Subcutaneous abdominal adipose tissue (tissue), 5 donors: ENCODE data around the gene PLCG2.
"Not testable (repeated sequence)": the region's sequence is repeated elsewhere in the genome, so short reads cannot be mapped to it uniquely, and the experiment has no call there.

Source experiments
- H3K27ac ChIP-seq: one replicate; pipeline ENCODE4 v1.7.0; 2013; ENCODE audit warnings: low read depth, mild to moderate bottlenecking, inconsistent platforms, low read length, moderate library complexity
- H3K27me3 ChIP-seq, 5 donors: one replicate each; pipeline ENCODE4 v1.7.0; 2013; ENCODE audit warnings: low read length in 5 of 5, inconsistent platforms in 1 of 5; ENCODE audit not compliant: control insufficient read depth in 5 of 5, insufficient read depth in 4 of 5
- H3K36me3 ChIP-seq, 5 donors: one replicate each; pipeline ENCODE4 v1.7.0; 2013; ENCODE audit warnings: low read length in 5 of 5; ENCODE audit not compliant: control insufficient read depth in 5 of 5, insufficient read depth in 5 of 5
- H3K4me1 ChIP-seq, 5 donors: one replicate each; pipeline ENCODE4 v1.7.0; 2013; ENCODE audit warnings: low read length in 5 of 5, mild to moderate bottlenecking in 3 of 5, moderate library complexity in 1 of 5; ENCODE audit not compliant: control insufficient read depth in 5 of 5, insufficient read depth in 5 of 5
- H3K4me3 ChIP-seq, 5 donors: one replicate each; pipeline ENCODE4 v1.7.0; 2013; ENCODE audit warnings: low read length in 5 of 5, low read depth in 1 of 5
- H3K9ac ChIP-seq, 5 donors: one replicate each; pipeline ENCODE4 v1.7.0; 2013; ENCODE audit warnings: low read length in 5 of 5, mild to moderate bottlenecking in 4 of 5, moderate library complexity in 3 of 5
- H3K9me3 ChIP-seq, 5 donors: one replicate each; pipeline ENCODE4 v1.7.0; 2013; ENCODE audit warnings: low read length in 5 of 5; ENCODE audit not compliant: control insufficient read depth in 5 of 5
- donor health status: healthy.
- donor health status: healthy.
- donor health status: healthy.
- donor health status: healthy.
- donor health status: healthy.

The PLCG2 gene

DNA sequence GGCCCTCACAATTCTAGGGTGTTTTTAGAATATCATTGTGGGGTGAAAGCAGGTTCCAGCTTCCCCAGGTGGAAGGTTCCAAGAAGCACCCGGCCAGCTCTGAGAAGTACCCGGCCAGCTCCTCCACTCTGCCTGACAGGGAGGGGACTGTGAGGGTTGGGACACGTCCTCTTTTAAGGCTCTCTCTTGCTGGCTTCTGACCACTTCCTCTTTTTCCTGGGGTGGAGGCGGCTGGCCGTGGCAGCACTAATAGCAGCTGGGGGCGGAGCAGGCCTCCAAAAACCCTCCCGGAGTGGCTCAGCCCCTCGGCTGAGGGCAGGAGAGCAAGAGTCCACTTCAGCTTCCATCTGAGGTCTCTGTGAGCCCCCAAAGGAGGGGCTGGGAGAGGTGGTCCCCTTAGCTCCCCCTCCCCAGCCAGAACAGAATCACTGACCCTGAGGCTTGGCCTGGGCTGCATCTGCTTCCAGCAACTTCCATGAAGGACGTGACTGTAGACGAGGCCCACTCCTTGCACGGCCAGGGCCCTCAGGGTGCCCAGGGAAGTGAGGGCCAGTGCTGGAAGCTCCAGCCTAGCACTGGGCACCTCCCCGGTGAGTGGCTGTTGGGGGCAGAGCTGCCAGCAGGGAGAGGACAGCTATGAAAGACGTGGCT, 26.7 kb upstream of the PLCG2 start:
- no peaks in the 10 kb centered on the region for H3K36me3 ChIP-seq
- no peak overlapping the region for H3K4me3 ChIP-seq
- H3K9me3 ChIP-seq: no peaks in the 10 kb centered on the region
- peaks cover 0 to 4% (median 0%) of the 10 kb centered on the region in 5 donors for H3K27me3 ChIP-seq
- H3K9ac ChIP-seq: peak overlapping the region in 2 of 5 donors; percentile 17 to 23
- H3K27ac ChIP-seq: no peak overlapping the region
- peaks cover 0 to 24% (median 18%) of the 10 kb centered on the region in 5 donors for H3K4me1 ChIP-seq

DNA sequence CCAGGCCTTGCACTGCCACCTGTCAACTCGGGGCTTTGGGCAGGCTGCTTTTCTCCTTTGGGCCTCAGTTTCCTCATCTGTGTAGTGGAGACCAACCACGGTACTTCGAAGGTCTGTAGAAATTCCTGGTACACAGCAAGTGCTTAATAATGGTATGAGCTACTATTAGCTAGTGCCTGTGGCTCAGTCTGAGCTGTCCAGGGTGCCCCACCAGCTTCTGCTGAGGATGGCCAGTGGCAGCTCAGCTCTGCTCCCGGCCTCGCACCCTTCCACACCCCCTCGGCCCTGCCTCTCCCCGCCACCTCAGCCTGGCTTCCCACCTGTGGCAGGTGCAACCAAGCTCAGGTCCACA, 26.2 kb upstream of the PLCG2 start:
- Histone ChIP-seq H3K4me3 (no peak overlapping the region), H3K36me3 (no peaks in the 10 kb centered on the region), H3K27ac (no peak overlapping the region), H3K9me3 (no peaks in the 10 kb centered on the region), H3K9ac (peak overlapping the region in 2 of 5 donors; percentile 17 to 23), H3K4me1 (peaks cover 0 to 24% (median 18%) of the 10 kb centered on the region in 5 donors), H3K27me3 (peaks cover 0 to 4% (median 0%) of the 10 kb centered on the region in 5 donors)

GRCh38 chr16:81754858-81755257, 24.2 kb upstream of the PLCG2 start:
- Histone ChIP-seq H3K9ac (no peak overlapping the region), H3K27ac (no peak overlapping the region), H3K36me3 (no peaks in the 10 kb centered on the region), H3K4me1 (peaks cover 0 to 24% (median 18%) of the 10 kb centered on the region in 5 donors), H3K4me3 (no peak overlapping the region), H3K9me3 (peaks cover 0 to 3% (median 0%) of the 10 kb centered on the region in 5 donors), H3K27me3 (peaks cover 0 to 4% (median 0%) of the 10 kb centered on the region in 5 donors)

DNA sequence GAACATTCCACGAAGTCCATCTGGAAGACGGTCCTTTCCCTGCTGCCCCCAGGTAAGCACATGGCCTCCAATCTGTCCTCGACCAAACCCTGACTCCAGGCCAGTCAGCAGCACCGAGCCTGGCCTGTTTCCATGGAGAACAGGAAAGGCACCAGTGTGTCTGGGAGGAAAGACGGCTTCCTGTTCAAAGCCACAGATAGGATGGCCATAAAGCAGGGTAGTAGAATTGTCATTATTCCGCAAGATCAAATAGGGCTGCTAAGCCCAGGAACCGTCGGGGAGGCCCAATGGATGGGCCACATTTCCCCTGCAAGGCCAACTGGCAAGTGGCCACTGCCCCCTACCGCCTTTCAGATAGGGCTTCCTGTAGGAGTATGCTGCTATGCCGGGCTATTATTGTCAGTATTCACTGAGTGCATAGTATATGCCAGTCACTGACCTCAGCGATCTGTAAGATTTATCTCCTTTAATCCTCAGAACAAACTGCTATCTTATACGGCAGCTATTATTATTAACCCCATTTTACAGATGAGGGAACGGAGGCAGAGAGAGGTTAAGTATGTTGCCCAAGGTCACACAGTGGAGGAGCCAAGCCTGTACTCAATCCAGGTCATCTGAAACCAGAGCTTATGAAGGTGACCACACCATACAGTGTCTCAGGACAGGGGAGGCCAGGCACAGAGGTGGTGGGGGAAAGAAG, 23.0 kb upstream of the PLCG2 start:
- H3K4me3 ChIP-seq: no peak overlapping the region
- H3K4me1 ChIP-seq: peaks cover 0 to 24% (median 18%) of the 10 kb centered on the region in 5 donors
- H3K27ac ChIP-seq: peak overlapping the region; percentile 3
- peaks cover 0 to 4% (median 0%) of the 10 kb centered on the region in 5 donors for H3K27me3 ChIP-seq
- no peak overlapping the region for H3K9ac ChIP-seq
- no peaks in the 10 kb centered on the region for H3K36me3 ChIP-seq
- peaks cover 0 to 3% (median 0%) of the 10 kb centered on the region in 5 donors for H3K9me3 ChIP-seq

DNA sequence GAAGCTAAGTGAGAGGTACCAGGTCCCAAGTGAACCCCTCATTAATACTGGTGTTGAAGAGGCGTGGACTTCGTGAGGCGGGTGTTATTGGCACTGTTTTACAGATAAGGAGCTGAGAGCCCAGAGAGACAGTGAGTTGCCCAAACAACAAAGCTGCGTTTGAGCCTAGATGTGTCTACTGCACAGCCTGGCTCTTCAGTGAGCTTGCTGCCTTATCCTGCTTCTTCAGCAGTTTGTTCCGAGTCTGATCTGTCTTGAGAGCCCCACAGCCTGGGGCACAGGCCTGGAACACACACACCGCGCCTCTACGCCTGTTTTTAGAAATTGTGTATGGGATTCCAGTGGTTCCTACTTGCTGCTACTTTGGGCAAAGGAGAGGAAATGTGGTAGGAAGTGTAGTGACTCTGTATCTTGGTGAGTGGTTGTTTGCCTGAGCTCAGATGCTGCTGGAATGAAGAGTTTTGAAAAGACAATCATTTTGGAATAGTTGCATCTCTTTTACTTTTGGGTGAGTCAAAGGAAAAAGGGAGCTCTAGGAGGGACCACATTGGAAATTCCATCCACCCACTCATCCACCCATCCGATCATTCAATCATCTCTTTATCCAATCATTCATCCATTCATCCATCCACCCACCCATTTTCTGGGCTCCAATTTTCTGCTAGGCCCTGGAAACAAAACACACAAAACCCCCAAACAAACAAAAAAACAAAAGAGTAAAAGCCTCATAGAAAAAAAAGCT, 22.3 kb upstream of the PLCG2 start:
- no peak overlapping the region for H3K4me3 ChIP-seq

DNA sequence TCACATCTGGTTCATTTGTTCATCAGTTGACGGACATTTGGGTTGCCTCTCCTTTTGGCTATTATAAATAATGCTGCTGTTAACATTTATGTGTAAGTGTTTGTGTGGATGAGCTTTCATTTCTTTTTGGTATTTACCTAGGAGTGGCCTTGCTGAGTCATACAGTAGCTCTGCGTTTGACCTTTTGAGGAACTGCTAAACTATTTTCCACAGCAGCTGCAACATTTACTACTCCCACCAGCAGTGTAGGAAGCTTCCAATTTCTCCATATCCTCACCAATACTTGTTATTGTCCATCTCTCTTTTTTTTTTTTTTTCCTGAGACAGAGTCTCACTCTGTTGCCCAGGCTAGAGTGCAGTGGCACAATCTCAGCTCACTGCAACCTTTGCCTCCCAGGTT, 20.7 kb upstream of the PLCG2 start:
- no peak overlapping the region for H3K4me3 ChIP-seq
- peaks cover 0 to 16% (median 13%) of the 10 kb centered on the region in 5 donors for H3K4me1 ChIP-seq
- H3K9me3 ChIP-seq: peaks cover 0 to 3% (median 0%) of the 10 kb centered on the region in 5 donors
- H3K27me3 ChIP-seq: no peaks in the 10 kb centered on the region
- no peak overlapping the region for H3K27ac ChIP-seq
- H3K36me3 ChIP-seq: no peaks in the 10 kb centered on the region
- H3K9ac ChIP-seq: no peak overlapping the region

More for the DNA sequence above, 22.3 kb upstream of the PLCG2 start:
- Histone ChIP-seq H3K27me3 (peaks cover 0 to 4% (median 0%) of the 10 kb centered on the region in 5 donors), H3K4me1 (peaks cover 0 to 24% (median 18%) of the 10 kb centered on the region in 5 donors), H3K9ac (no peak overlapping the region), H3K36me3 (no peaks in the 10 kb centered on the region), H3K9me3 (peaks cover 0 to 3% (median 0%) of the 10 kb centered on the region in 5 donors), H3K27ac (peak overlapping the region; percentile 3)

GRCh38 chr16:81762322-81762721, 16.8 kb upstream of the PLCG2 start:
- not testable (repeated sequence) for H3K27ac ChIP-seq, H3K4me1 ChIP-seq, H3K9ac ChIP-seq, H3K27me3 ChIP-seq, H3K9me3 ChIP-seq, H3K36me3 ChIP-seq, H3K4me3 ChIP-seq

GRCh38 chr16:81765111-81765919, 13.8 kb upstream of the PLCG2 start:
- no peak overlapping the region for H3K27ac ChIP-seq
- H3K36me3 ChIP-seq: no peaks in the 10 kb centered on the region
- no peaks in the 10 kb centered on the region for H3K9me3 ChIP-seq
- peak overlapping the region in 1 of 5 donors; percentile 28 for H3K9ac ChIP-seq
- peaks cover 0 to 4% (median 0%) of the 10 kb centered on the region in 5 donors for H3K27me3 ChIP-seq
- H3K4me1 ChIP-seq: peaks cover 0 to 2% (median 0%) of the 10 kb centered on the region in 5 donors
- no peak overlapping the region for H3K4me3 ChIP-seq

- no peak overlapping the region for H3K4me3 ChIP-seq
- H3K27ac ChIP-seq: no peak overlapping the region
- no peaks in the 10 kb centered on the region for H3K36me3 ChIP-seq
- peaks cover 0 to 4% (median 0%) of the 10 kb centered on the region in 5 donors for H3K27me3 ChIP-seq
- H3K9ac ChIP-seq: no peak overlapping the region
- no peaks in the 10 kb centered on the region for H3K9me3 ChIP-seq
- H3K4me1 ChIP-seq: peaks cover 0 to 2% (median 0%) of the 10 kb centered on the region in 5 donors
These were observed 13.1 kb upstream of the PLCG2 start for GRCh38 chr16:81765969-81766368.
